WTC11 (cell line): ENCODE data around the gene DCUN1D2. TPM values are rescaled to one million over a fixed set of nuclear protein-coding genes. Genes with fewer than 3 reads are reported as not detected.

Experiments
- ATAC-seq: fragments of 200-7000 bp; cut with Tn5 transposase; 2 replicates; pipeline ENCODE4 v1.10.0; 2021; ENCODE audit warnings: mild to moderate bottlenecking, moderate library complexity
- CTCF ChIA-PET: fragments of 300-600 bp; sonication (Branson Sonifier 250); formaldehyde crosslinking; loops from one replicate; lab custom pipeline; 2021; ENCODE audit warnings: antibody characterized with exemption; lab: Charles Lee
- POLR2A ChIA-PET: fragments of 350-600 bp; sonication (Branson Sonifier 250); formaldehyde crosslinking; loops from one replicate; lab custom pipeline; 2021; ENCODE audit warnings: antibody characterized with exemption; lab: Charles Lee
- DNase-seq: peaks from one replicate; pipeline ENCODE4 v3.0.0; 2021; ENCODE audit warnings: low spot score
- H3K27ac Mint-ChIP-seq: 2 replicates; pipeline ENCODE4 v1.8.0; 2021; ENCODE audit warnings: mixed read lengths
- H3K27me3 Mint-ChIP-seq: 2 replicates; pipeline ENCODE4 v1.8.0; 2021; ENCODE audit warnings: low read depth, mild to moderate bottlenecking, moderate library complexity, mixed read lengths
- H3K36me3 Mint-ChIP-seq: 2 replicates; pipeline ENCODE4 v1.8.0; 2021; ENCODE audit warnings: mixed read lengths
- H3K4me1 Mint-ChIP-seq: 2 replicates; pipeline ENCODE4 v1.8.0; 2022; ENCODE audit warnings: mixed read lengths
- H3K4me3 Mint-ChIP-seq: 2 replicates; pipeline ENCODE4 v1.8.0; 2021; ENCODE audit warnings: mild to moderate bottlenecking, moderate library complexity, mixed read lengths
- H3K9me3 Mint-ChIP-seq: 2 replicates; pipeline ENCODE4 v1.8.0; 2021; ENCODE audit warnings: mixed read lengths
- AFF4 ChIP-seq: sonication (generic); formaldehyde crosslinking; IDR thresholded peaks from 2 replicates; pipeline ENCODE4 v1.8.1; 2023; ENCODE audit warnings: mild to moderate bottlenecking, missing genetic modification reagents, borderline replicate concordance
- ATF1 ChIP-seq: sonication (generic); formaldehyde crosslinking; IDR thresholded peaks from 2 replicates; pipeline ENCODE4 v1.8.1; 2023; ENCODE audit warnings: mild to moderate bottlenecking, moderate library complexity, missing genetic modification reagents
- CTCF ChIP-seq: fragments of 200-600 bp; IDR thresholded peaks from 2 replicates; pipeline ENCODE4 v1.8.0; 2022; ENCODE audit warnings: antibody characterized with exemption
- IRF2 ChIP-seq: sonication (generic); formaldehyde crosslinking; IDR thresholded peaks from 2 replicates; pipeline ENCODE4 v1.8.0; 2022; ENCODE audit warnings: low read depth, missing genetic modification reagents, borderline replicate concordance
- PRDM15 ChIP-seq: sonication (generic); formaldehyde crosslinking; IDR thresholded peaks from 2 replicates; pipeline ENCODE4 v1.8.0; 2022; ENCODE audit warnings: missing genetic modification reagents
- ZBTB21 ChIP-seq: sonication (generic); formaldehyde crosslinking; IDR thresholded peaks from 2 replicates; pipeline ENCODE4 v1.8.1; 2023; ENCODE audit warnings: mild to moderate bottlenecking, missing genetic modification reagents, borderline replicate concordance
- ZNF396 ChIP-seq: fragments of 250-450 bp; sonication (Bioruptor Pico); IDR thresholded peaks from 2 replicates; pipeline ENCODE4 v1.8.0; 2021; ENCODE audit warnings: mild to moderate bottlenecking, moderate library complexity, borderline replicate concordance
- ZNF416 ChIP-seq: fragments of 250-450 bp; sonication (Bioruptor Pico); IDR thresholded peaks from 2 replicates; pipeline ENCODE4 v1.9.0; 2021; ENCODE audit warnings: mild to moderate bottlenecking, inconsistent platforms
- ZNF425 ChIP-seq: fragments of 250-450 bp; sonication (Bioruptor Pico); conservative IDR thresholded peaks from 2 replicates; pipeline ENCODE4 v1.9.0; 2021; ENCODE audit warnings: mild to moderate bottlenecking
- ZNF512 ChIP-seq: sonication (generic); formaldehyde crosslinking; IDR thresholded peaks from 2 replicates; pipeline ENCODE4 v1.8.1; 2022; ENCODE audit warnings: missing genetic modification reagents, borderline replicate concordance
- total RNA-seq: library from RNA; stranded (reverse); gene quantifications from 3 replicates; pipeline ENCODE4 v1.2.3, GENCODE V29; 2021

Gene DCUN1D2
- total RNA-seq, 1 experiment from 2014 or later, result 42.5 TPM

- POLR2A ChIA-PET, result no interaction called here
- Mint-ChIP-seq H3K27ac (peak overlapping the region; percentile 2; the same call in 1 of the 2 replicates), H3K4me1 (peaks cover 65% of the 10 kb centered on the region), H3K4me3 (peak overlapping the region; percentile 86), H3K36me3 (peaks cover 2% of the 10 kb centered on the region; the same call in 1 of the 2 replicates), H3K9me3 (no peaks in the 10 kb centered on the region), H3K27me3 (no peaks in the 10 kb centered on the region)
- no peak for DNase-seq
- CTCF ChIA-PET, result interaction anchor here (1.2 to 2.5 kb wide), 5 partner anchors 9 to 74 kb away, joined by 5 to 22 read pairs (median 17); no protein-coding TSS in a partner anchor
- ATAC-seq, result no peak
- TF ChIP-seq ZBTB21 (CRISPR knock-in tag) (no peak), ZNF425 (CRISPR knock-in tag) (no peak), ATF1 (CRISPR knock-in tag) (no peak), PRDM15 (CRISPR knock-in tag) (no peak), ZNF512 (CRISPR knock-in tag) (no peak), CTCF (no peak), AFF4 (CRISPR knock-in tag) (no peak), ZNF396 (CRISPR knock-in tag) (no peak)
These were observed 2.2 kb downstream of the DCUN1D2 start for GRCh38 chr13:113488283-113488682.

GRCh38 chr13:113486698-113487097 lies 3.8 kb downstream of the DCUN1D2 start:
- DNase-seq (no peak), ATAC-seq (no peak)
- peaks cover 5% of the 10 kb centered on the region for H3K36me3 Mint-ChIP-seq
- ChIA-PET CTCF (interaction anchor here (1.1 kb wide), 1 partner anchor 29 kb away, joined by 3 read pairs; no protein-coding TSS in a partner anchor), POLR2A (no interaction called here)
- no peaks in the 10 kb centered on the region for H3K9me3 Mint-ChIP-seq
- no peak overlapping the region for H3K4me3 Mint-ChIP-seq
- H3K27ac Mint-ChIP-seq, result peak overlapping the region; percentile 90
- TF ChIP-seq IRF2 (no peak), ZNF416 (no peak)
- no peaks in the 10 kb centered on the region for H3K27me3 Mint-ChIP-seq
- H3K4me1 Mint-ChIP-seq, result peaks cover 52% of the 10 kb centered on the region
